CD4-positive, alpha-beta T cell treated with Interleukin-21 for 1 hour (primary cell): Measurements from ENCODE around the gene DBNL.

ENCODE experiments used
- DNase-seq: peaks from one replicate; pipeline ENCODE4 v3.0.0-alpha.2; 2020

Gene DBNL

GRCh38 chr7:44062903-44063295, 18.4 kb downstream of the DBNL start:
- no peak for DNase-seq

DNA sequence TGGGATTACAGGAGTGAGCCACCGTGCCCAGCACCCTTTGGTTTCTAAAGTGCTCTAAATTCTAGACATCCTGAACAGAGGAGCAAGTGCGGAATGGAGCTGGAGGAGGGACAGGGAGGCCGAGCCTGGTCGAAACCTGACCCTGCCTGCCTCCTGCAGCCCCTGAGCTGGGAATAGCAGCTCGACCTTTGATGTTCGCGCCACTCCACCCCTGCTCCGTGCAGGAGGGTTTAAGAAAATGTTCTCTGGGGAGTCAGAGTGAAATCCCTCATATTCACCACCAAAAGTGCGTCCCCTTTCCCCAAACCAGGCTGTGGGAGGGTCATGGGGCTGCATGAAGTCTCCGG, 19.0 kb downstream of the DBNL start:
- DNase-seq, result no peak

DNA sequence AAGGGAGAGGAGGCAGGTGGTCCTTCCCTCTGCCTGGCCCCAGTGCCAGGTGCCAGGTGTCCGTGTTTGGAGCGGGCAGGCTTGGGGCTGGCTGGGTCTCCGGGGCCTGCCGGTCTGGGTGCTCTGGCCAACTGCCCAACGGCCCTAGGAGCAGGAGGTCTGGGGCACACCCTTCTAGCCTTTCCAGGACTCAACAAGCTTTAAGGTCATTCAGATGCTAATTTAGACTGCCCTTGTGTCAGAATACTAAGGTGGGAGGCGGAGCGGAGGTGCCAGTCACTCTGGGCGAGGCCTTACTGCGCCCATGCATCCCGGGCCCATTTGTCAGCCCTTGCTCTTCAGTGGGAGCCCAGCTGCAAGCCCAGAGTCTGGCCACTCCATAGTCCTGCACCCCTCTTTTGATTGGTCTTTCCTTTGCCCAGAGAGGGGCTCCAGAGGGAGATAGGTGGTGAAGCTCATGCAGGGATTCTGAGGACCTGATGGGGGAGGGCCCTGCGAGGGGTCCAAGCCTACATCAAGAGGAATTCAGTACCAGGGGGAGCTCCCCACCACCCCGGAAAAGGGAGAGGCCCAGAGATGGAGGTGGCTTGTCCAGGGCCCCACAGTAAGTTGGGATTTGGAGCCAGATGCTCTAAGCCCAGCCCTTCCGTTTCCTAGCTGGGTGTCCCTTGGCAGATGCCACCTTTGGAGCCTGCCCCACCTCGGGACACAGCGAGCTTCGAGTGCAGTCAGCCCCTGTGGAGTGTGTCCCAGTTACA, 19.6 kb downstream of the DBNL start:
- DNase-seq, result no peak

- DNase-seq, result no peak
Observed at GRCh38 chr7:44064791-44065430, 20.4 kb downstream of the DBNL start.

GRCh38 chr7:44065431-44066110, 21.1 kb downstream of the DBNL start, which contains the start of gene PGAM2:
PGAM2 (minus strand) TSS chr7:44065567; CDS start chr7:44065529, 38 bp downstream.
- no peak for DNase-seq

DNA sequence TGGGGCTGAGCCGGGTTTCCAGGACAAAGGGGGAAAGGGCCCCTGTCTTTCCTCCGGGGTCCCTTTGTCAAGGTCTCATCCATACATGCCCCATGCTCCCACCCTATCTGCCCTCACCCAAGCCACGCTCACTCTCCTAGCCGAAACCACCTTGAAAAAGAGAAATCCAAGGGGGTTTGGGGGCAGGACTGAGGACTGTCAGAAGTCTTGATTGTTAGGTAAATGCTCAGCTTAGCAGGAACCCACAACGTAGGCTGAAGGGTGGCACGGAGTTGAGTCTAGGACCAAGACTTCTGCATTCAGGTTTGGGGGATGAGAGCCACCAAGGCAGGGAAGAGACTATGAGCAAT, 21.6 kb downstream of the DBNL start:
- no peak for DNase-seq

- DNase-seq, result no peak
Observed at GRCh38 chr7:44066494-44067063, 22.1 kb downstream of the DBNL start.

- DNase-seq, result no peak
Observed at GRCh38 chr7:44067064-44067951, 22.8 kb downstream of the DBNL start.

DNA sequence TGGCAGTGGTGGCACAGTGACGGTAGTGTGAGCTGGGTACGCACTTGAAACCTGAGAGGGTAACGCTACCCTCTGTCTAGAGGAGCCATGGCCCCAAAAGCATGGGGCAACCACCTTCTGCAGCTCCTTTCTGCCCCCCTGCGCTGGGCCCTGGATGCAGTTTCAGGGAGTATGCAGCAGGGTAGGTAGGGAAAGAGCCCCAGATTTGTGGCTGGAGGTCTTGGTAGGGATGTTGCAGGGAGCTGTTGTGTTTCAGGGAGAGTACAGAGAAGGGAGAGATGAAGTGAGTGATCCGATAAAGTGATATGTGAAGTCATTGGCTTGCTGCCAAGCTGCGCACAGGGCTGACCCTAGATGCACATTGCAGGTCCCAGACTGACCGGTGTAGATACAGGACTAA, 23.6 kb downstream of the DBNL start:
- no peak for DNase-seq

- no peak for DNase-seq
Observed at GRCh38 chr7:44071726-44072363, 27.3 kb downstream of the DBNL start.

- peak; percentile 34 for DNase-seq
Observed at GRCh38 chr7:44072364-44073231, 28.1 kb downstream of the DBNL start.

GRCh38 chr7:44073664-44074348, 29.3 kb downstream of the DBNL start:
- peak; percentile 55 for DNase-seq

DNA sequence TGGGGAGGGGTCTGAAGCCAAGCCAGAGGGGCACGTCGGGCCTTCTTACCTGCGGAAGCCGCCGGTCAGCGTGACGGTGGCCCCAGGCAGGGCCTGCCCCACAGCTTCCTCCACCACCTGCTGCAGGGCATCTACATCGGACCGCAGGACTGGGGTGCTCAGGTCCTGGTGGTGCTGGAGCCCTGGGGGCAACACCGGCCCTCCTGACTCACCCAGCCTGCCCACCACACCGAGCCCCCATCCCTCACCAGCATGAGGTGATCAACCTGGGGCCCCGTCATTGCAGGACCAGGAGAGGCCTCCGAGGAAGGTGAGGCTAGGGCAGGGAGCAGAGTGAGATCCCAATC, 29.8 kb downstream of the DBNL start:
- DNase-seq, result no peak

- DNase-seq, result no peak
Observed at GRCh38 chr7:44075296-44076075, 31.0 kb downstream of the DBNL start.

DNA sequence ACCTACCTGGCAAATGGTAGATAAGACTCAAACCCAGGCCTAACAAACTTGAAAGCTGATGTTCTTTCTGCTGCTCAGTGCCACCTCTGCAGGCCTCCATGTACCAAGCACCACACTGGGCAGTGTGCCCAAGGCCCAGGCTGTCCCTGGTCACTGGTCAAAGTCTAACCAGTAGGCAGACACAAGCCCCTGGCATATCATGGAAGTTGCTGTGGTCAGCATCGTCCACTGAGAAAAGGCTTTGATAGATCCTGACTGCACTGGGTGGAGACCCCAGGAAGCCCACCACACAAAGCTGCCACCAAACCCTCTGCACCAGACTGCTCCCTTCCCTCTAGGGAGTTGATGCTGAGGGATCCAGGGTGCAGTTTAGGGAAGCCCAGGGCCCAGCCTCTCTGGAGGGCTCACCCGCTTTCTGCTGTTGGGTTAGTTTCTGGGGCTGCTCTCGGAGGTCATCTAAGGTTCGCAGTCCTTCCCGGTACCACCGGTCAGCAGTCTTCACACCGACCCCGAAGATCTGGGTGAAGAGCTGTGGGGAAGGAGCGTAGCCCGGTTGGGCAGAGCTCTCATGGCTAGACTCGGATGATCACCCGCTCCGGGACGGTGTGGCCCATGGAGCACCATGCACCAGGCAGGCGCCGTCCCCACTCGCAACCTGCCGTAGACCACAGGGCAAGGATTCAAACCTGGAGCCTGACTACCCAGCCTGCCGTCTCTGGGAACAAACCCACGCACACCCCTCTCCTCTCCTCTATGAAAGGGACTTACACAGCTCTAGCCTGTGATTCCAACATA, 31.8 kb downstream of the DBNL start:
- DNase-seq, result no peak

- no peak for DNase-seq
Observed at GRCh38 chr7:44077061-44077460, 32.6 kb downstream of the DBNL start.

- DNase-seq, result no peak
Observed at GRCh38 chr7:44077681-44078091, 33.2 kb downstream of the DBNL start.

DNA sequence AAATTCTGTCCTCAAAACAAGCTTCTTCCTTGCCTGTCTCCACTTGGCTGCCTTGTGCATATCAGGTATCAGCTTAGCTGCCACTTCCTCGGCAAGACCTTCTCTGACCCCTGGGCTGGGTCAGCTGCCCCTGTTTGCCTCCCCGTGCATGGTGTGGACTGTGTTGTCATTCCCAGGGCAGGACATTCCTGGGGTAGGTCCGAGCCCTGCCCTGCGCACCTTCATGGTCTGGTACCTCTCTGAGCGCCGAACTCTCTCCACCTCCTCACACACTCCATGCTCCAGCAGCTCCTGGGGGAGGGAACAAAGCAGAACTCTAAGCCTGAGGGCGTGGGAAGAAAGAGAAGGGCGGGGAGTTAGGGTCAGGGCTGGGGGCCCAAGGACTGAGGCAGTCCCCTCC, 34.0 kb downstream of the DBNL start:
- DNase-seq, result no peak
